Astrocyte (in vitro differentiated cells and primary cell): Measurements from ENCODE around the gene EXOC3. TPM values are rescaled to one million over a fixed set of nuclear protein-coding genes. Genes with fewer than 3 reads are reported as not detected.

Experiments
- DNase-seq: peaks from one replicate; pipeline ENCODE4 v3.0.0-alpha.2; 2010; ENCODE audit warnings: low read depth
- FAIRE-seq: peaks from 2 replicates; lab custom pipeline; 2011; peaks lifted over from hg19 to GRCh38; lab: Jason Lieb, UNC
- H2AFZ ChIP-seq: 2 replicates; pipeline ENCODE4 v1.6.0; 2012; ENCODE audit warnings: low read depth, low read length, inconsistent platforms
- H3K27ac ChIP-seq: 2 replicates; pipeline ENCODE4 v1.5.1; 2011; ENCODE audit warnings: low read depth, low read length, inconsistent platforms
- H3K27me3 ChIP-seq: 2 replicates; pipeline ENCODE4 v1.6.0; 2011; ENCODE audit warnings: low read length, inconsistent platforms; ENCODE audit not compliant: insufficient read depth
- H3K36me3 ChIP-seq: 2 replicates; pipeline ENCODE4 v1.5.1; 2011; ENCODE audit warnings: low read length, inconsistent platforms; ENCODE audit not compliant: insufficient read depth
- H3K4me1 ChIP-seq: 2 replicates; pipeline ENCODE4 v1.5.1; 2011; ENCODE audit warnings: low read length, inconsistent platforms; ENCODE audit not compliant: insufficient read depth
- H3K4me2 ChIP-seq: 2 replicates; pipeline ENCODE4 v1.6.0; 2012; ENCODE audit warnings: low read length, inconsistent platforms
- H3K4me3 ChIP-seq: 2 replicates; pipeline ENCODE4 v1.5.1; 2011; ENCODE audit warnings: low read depth, mild to moderate bottlenecking, low read length, inconsistent platforms; ENCODE audit not compliant: insufficient read depth
- H3K79me2 ChIP-seq: 2 replicates; pipeline ENCODE4 v1.6.0; 2012; ENCODE audit warnings: mild to moderate bottlenecking, low read length, inconsistent platforms; ENCODE audit not compliant: insufficient read depth
- H3K9ac ChIP-seq: 2 replicates; pipeline ENCODE4 v1.6.0; 2012; ENCODE audit warnings: mild to moderate bottlenecking, low read length, inconsistent platforms
- H3K9me3 ChIP-seq: 2 replicates; pipeline ENCODE4 v1.5.1; 2012; ENCODE audit warnings: low read depth, mild to moderate bottlenecking, low read length, inconsistent platforms; ENCODE audit not compliant: insufficient read depth
- H4K20me1 ChIP-seq: 2 replicates; pipeline ENCODE4 v1.6.0; 2012; ENCODE audit warnings: low read length, inconsistent platforms; ENCODE audit not compliant: insufficient read depth
- H3K27ac Mint-ChIP-seq: one replicate; pipeline ENCODE4 v1.8.0; 2021; ENCODE audit warnings: mild to moderate bottlenecking, mixed read lengths; ENCODE audit not compliant: unreplicated experiment
- H3K27me3 Mint-ChIP-seq: one replicate; pipeline ENCODE4 v1.8.0; 2021; ENCODE audit warnings: low read depth, mixed read lengths; ENCODE audit not compliant: unreplicated experiment
- H3K36me3 Mint-ChIP-seq: one replicate; pipeline ENCODE4 v1.8.0; 2021; ENCODE audit warnings: low read depth, mixed read lengths; ENCODE audit not compliant: unreplicated experiment
- H3K4me1 Mint-ChIP-seq: one replicate; pipeline ENCODE4 v1.8.0; 2021; ENCODE audit warnings: low read depth, mixed read lengths; ENCODE audit not compliant: unreplicated experiment
- H3K4me3 Mint-ChIP-seq: one replicate; pipeline ENCODE4 v1.8.0; 2021; ENCODE audit warnings: mild to moderate bottlenecking, moderate library complexity, mixed read lengths; ENCODE audit not compliant: unreplicated experiment
- H3K9me3 Mint-ChIP-seq: one replicate; pipeline ENCODE4 v1.8.0; 2021; ENCODE audit warnings: mild to moderate bottlenecking, mixed read lengths; ENCODE audit not compliant: unreplicated experiment
- EZH2 ChIP-seq: IDR thresholded peaks from 2 replicates; pipeline ENCODE4 v1.6.1; 2012; ENCODE audit warnings: mild to moderate bottlenecking, low read length, inconsistent platforms; ENCODE audit not compliant: insufficient read depth
- total RNA-seq: library from RNA; stranded (reverse); gene quantifications from 2 replicates; pipeline ENCODE4 v1.2.1, GENCODE V29; 2021
- TF ChIP-seq, protein P1 (sequence below): IDR thresholded peaks from 2 replicates; pipeline ENCODE4 v1.5.1; 2011; ENCODE audit warnings: low read depth, mild to moderate bottlenecking, inconsistent platforms, low read length, moderate library complexity; ENCODE audit not compliant: insufficient read depth

The EXOC3 gene
- total RNA-seq, 1 donor from 2014 or later: 37.9 TPM

DNA sequence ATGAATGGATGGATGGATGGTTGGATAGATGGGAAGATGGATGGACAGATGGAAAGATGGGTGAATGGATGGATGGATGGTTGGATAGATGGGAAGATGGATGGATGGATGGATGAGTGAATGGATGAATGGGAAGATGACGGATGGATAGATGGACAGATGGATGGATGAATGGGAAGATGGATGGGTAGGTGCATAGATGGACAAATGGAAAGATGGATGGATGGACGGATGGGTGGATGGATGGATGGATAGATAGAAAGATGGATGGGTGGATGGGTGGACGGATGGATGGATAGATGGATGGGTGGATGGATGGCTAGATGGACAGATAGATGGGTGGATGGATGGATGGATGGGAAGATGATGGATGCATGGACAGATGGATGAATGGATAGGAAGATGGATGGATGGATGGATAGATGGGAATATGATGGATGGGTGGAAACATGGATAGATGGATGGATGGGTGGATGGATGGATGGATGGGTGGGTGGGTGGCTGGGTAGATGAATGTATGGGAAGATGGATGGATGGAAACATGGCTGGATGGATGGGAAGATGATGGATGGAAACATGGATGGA lies 16.5 kb upstream of the EXOC3 start:
- no peak overlapping the region for H3K4me2 ChIP-seq
- no peaks in the 10 kb centered on the region for H3K27me3 ChIP-seq
- H3K27ac ChIP-seq: no peak overlapping the region
- Mint-ChIP-seq H3K9me3 (peaks cover 1% of the 10 kb centered on the region), H3K4me3 (no peak overlapping the region), H3K4me1 (peaks cover 10% of the 10 kb centered on the region), H3K27me3 (peaks cover 2% of the 10 kb centered on the region), H3K27ac (no peak overlapping the region), H3K36me3 (peaks cover 22% of the 10 kb centered on the region)
- H3K4me3 ChIP-seq: no peak overlapping the region
- no peak overlapping the region for H2AFZ ChIP-seq
- no peaks in the 10 kb centered on the region for H3K9me3 ChIP-seq
- no peaks in the 10 kb centered on the region for H3K79me2 ChIP-seq
- H3K36me3 ChIP-seq: no peaks in the 10 kb centered on the region
- DNase-seq (no peak), FAIRE-seq (no peak)
- no peak for TF ChIP-seq EZH2
- TF ChIP-seq, protein P1, sequence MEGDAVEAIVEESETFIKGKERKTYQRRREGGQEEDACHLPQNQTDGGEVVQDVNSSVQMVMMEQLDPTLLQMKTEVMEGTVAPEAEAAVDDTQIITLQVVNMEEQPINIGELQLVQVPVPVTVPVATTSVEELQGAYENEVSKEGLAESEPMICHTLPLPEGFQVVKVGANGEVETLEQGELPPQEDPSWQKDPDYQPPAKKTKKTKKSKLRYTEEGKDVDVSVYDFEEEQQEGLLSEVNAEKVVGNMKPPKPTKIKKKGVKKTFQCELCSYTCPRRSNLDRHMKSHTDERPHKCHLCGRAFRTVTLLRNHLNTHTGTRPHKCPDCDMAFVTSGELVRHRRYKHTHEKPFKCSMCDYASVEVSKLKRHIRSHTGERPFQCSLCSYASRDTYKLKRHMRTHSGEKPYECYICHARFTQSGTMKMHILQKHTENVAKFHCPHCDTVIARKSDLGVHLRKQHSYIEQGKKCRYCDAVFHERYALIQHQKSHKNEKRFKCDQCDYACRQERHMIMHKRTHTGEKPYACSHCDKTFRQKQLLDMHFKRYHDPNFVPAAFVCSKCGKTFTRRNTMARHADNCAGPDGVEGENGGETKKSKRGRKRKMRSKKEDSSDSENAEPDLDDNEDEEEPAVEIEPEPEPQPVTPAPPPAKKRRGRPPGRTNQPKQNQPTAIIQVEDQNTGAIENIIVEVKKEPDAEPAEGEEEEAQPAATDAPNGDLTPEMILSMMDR: no peak
- no peaks in the 10 kb centered on the region for H4K20me1 ChIP-seq
- H3K9ac ChIP-seq: no peak overlapping the region
- no peaks in the 10 kb centered on the region for H3K4me1 ChIP-seq

DNA sequence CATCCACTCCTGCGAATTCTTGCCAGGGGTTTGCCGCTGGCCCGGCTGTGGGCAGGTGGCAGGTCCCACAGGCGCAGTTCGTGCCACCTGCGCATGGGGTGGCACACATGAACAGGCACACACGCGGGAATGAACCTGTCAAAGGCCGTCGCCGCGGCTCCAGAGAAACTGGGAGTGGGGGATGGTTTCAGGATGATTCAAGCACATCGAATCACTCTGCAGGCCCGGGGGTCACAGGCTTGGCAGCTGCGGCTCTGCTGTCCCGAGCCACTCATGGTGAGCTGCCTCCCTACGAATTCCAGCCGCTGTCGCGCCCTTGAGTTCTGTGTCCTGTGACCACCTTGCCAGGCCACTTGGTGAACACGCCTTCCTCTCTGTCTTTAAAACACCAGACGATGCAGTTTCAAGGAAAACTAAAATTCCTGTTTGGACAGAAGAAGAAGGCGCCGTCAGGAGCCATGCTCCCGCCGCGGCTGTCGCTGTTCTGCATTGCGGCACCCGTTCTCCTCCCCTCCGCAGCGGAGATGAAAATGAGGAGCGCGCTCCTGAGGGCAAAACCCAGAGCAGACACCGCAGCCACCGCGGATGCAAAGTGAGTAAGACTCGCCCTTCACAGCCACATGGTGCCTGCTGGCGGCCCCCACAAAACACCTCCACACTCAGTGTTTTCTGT lies 15.4 kb upstream of the EXOC3 start:
- TF ChIP-seq, protein P1: no peak
- no peak for TF ChIP-seq EZH2
- Histone ChIP-seq H3K9ac (no peak overlapping the region), H3K4me1 (peaks cover 3% of the 10 kb centered on the region), H4K20me1 (no peaks in the 10 kb centered on the region), H3K79me2 (no peaks in the 10 kb centered on the region), H3K9me3 (no peaks in the 10 kb centered on the region), H2AFZ (no peak overlapping the region), H3K4me3 (no peak overlapping the region), H3K4me2 (no peak overlapping the region), H3K36me3 (no peaks in the 10 kb centered on the region), H3K27ac (no peak overlapping the region), H3K27me3 (no peaks in the 10 kb centered on the region)
- Mint-ChIP-seq H3K27me3 (peaks cover 2% of the 10 kb centered on the region), H3K36me3 (peaks cover 22% of the 10 kb centered on the region), H3K4me1 (peaks cover 10% of the 10 kb centered on the region), H3K27ac (no peak overlapping the region), H3K9me3 (peaks cover 1% of the 10 kb centered on the region), H3K4me3 (no peak overlapping the region)
- FAIRE-seq: no peak
- DNase-seq: no peak

DNA sequence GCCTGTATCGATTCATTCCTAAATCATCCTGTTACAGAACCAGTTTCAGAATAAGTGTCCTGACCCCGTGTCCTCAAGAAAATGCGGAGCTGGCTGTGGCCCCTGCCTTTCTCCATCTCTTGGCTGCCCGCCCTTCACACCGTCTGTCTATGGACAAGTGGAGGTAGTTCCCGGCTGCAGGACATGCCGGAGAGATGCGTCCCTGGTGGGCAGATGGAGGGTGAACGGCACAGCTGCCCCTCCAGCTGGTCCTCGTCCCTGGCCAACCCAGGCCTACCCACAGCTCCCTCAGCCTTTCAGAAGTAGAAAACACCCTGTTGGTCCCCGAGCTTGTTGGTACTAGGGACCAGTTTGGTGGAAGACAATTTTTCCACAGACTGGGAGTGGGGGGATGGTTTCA lies 14.8 kb upstream of the EXOC3 start:
- Histone ChIP-seq H2AFZ (no peak overlapping the region), H3K27me3 (no peaks in the 10 kb centered on the region), H4K20me1 (no peaks in the 10 kb centered on the region), H3K36me3 (no peaks in the 10 kb centered on the region), H3K4me2 (no peak overlapping the region), H3K4me1 (peaks cover 3% of the 10 kb centered on the region), H3K79me2 (no peaks in the 10 kb centered on the region), H3K4me3 (no peak overlapping the region), H3K27ac (no peak overlapping the region), H3K9me3 (no peaks in the 10 kb centered on the region), H3K9ac (no peak overlapping the region)
- no peak for FAIRE-seq
- peaks cover 18% of the 10 kb centered on the region for H3K36me3 Mint-ChIP-seq
- peaks cover 2% of the 10 kb centered on the region for H3K27me3 Mint-ChIP-seq
- no peak for DNase-seq
- TF ChIP-seq, protein P1: no peak
- no peak for TF ChIP-seq EZH2
- H3K4me3 Mint-ChIP-seq: no peak overlapping the region
- H3K27ac Mint-ChIP-seq: no peak overlapping the region
- peaks cover 1% of the 10 kb centered on the region for H3K9me3 Mint-ChIP-seq
- peaks cover 10% of the 10 kb centered on the region for H3K4me1 Mint-ChIP-seq
